ENCODE results near the gene YWHAG. TPM values are rescaled to one million over a fixed set of nuclear protein-coding genes. Genes with fewer than 3 reads are reported as not detected.

The YWHAG gene
- total and polyA plus RNA-seq, 2 of the 13 experiments (the other 11 are each of a cell fraction or from before 2014, with no cell fraction given): 36.9 to 67.5 TPM

- peak; percentile 73 for TF ChIP-seq ELF1 (CRISPR knock-in tag; IDR thresholded peaks at IDR 0.05)
- no peak for TF ChIP-seq ZBTB3 (CRISPR knock-in tag; IDR thresholded peaks at IDR 0.05; ENCODE audit: borderline replicate concordance, low read depth)
- TF ChIP-seq, protein P1, sequence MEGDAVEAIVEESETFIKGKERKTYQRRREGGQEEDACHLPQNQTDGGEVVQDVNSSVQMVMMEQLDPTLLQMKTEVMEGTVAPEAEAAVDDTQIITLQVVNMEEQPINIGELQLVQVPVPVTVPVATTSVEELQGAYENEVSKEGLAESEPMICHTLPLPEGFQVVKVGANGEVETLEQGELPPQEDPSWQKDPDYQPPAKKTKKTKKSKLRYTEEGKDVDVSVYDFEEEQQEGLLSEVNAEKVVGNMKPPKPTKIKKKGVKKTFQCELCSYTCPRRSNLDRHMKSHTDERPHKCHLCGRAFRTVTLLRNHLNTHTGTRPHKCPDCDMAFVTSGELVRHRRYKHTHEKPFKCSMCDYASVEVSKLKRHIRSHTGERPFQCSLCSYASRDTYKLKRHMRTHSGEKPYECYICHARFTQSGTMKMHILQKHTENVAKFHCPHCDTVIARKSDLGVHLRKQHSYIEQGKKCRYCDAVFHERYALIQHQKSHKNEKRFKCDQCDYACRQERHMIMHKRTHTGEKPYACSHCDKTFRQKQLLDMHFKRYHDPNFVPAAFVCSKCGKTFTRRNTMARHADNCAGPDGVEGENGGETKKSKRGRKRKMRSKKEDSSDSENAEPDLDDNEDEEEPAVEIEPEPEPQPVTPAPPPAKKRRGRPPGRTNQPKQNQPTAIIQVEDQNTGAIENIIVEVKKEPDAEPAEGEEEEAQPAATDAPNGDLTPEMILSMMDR (CRISPR knock-in tag; IDR thresholded peaks at IDR 0.05): no peak; the same call in 1 of the 2 replicates
- TF ChIP-seq ZMYM3 (CRISPR knock-in tag; IDR thresholded peaks at IDR 0.05): 0 out of 2 replicates have a peak, but pooled peaks have one; percentile 17
- TF ChIP-seq REPIN1 (CRISPR knock-in tag; IDR thresholded peaks at IDR 0.05; ENCODE audit: borderline replicate concordance, low read depth): no peak
- no peak for TF ChIP-seq ZNF781 (CRISPR knock-in tag; IDR thresholded peaks at IDR 0.05; ENCODE audit: borderline replicate concordance, not compliant biosample characterization)
- TF ChIP-seq IKZF5 (CRISPR knock-in tag; IDR thresholded peaks at IDR 0.05): peak; percentile 27; the same call in 1 of the 2 replicates
- no peak for TF ChIP-seq HMG20A (CRISPR knock-in tag; IDR thresholded peaks at IDR 0.05; ENCODE audit: borderline replicate concordance)
- no peak for TF ChIP-seq STAG1 (CRISPR knock-in tag; IDR thresholded peaks at IDR 0.05)
- no peak for TF ChIP-seq IKZF1 (IDR thresholded peaks at IDR 0.05)
- TF ChIP-seq, protein P2, sequence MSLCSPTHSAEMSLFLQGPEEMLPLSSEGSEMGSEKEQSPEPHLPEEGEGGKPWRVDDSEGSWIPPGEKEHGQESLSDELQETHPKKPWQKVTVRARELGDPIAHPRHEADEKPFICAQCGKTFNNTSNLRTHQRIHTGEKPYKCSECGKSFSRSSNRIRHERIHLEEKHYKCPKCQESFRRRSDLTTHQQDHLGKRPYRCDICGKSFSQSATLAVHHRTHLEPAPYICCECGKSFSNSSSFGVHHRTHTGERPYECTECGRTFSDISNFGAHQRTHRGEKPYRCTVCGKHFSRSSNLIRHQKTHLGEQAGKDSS (CRISPR knock-in tag; IDR thresholded peaks at IDR 0.05; ENCODE audit: borderline replicate concordance, low read depth): no peak
- no peak for TF ChIP-seq ZNF878 (CRISPR knock-in tag; IDR thresholded peaks at IDR 0.05)
- no peak for TF ChIP-seq GABPA (IDR thresholded peaks at IDR 0.05; ENCODE audit: low read depth, low read length)
- TF ChIP-seq GABPA (CRISPR knock-in tag; IDR thresholded peaks at IDR 0.05; ENCODE audit: low read depth): peak; percentile 63; the same call in 1 of the 2 replicates
- no peak for TF ChIP-seq ZNF335 (CRISPR knock-in tag; IDR thresholded peaks at IDR 0.05)
- peak; percentile 52 for TF ChIP-seq KAT8 (CRISPR knock-in tag; IDR thresholded peaks at IDR 0.05)
- TF ChIP-seq, protein P3, sequence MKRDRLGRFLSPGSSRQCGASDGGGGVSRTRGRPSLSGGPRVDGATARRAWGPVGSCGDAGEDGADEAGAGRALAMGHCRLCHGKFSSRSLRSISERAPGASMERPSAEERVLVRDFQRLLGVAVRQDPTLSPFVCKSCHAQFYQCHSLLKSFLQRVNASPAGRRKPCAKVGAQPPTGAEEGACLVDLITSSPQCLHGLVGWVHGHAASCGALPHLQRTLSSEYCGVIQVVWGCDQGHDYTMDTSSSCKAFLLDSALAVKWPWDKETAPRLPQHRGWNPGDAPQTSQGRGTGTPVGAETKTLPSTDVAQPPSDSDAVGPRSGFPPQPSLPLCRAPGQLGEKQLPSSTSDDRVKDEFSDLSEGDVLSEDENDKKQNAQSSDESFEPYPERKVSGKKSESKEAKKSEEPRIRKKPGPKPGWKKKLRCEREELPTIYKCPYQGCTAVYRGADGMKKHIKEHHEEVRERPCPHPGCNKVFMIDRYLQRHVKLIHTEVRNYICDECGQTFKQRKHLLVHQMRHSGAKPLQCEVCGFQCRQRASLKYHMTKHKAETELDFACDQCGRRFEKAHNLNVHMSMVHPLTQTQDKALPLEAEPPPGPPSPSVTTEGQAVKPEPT (CRISPR knock-in tag; IDR thresholded peaks at IDR 0.05; ENCODE audit: low read depth): no peak
- TF ChIP-seq TFE3 (CRISPR knock-in tag; IDR thresholded peaks at IDR 0.05): 0 out of 2 replicates have a peak, but pooled peaks have one; percentile 44
- TF ChIP-seq, protein P4, sequence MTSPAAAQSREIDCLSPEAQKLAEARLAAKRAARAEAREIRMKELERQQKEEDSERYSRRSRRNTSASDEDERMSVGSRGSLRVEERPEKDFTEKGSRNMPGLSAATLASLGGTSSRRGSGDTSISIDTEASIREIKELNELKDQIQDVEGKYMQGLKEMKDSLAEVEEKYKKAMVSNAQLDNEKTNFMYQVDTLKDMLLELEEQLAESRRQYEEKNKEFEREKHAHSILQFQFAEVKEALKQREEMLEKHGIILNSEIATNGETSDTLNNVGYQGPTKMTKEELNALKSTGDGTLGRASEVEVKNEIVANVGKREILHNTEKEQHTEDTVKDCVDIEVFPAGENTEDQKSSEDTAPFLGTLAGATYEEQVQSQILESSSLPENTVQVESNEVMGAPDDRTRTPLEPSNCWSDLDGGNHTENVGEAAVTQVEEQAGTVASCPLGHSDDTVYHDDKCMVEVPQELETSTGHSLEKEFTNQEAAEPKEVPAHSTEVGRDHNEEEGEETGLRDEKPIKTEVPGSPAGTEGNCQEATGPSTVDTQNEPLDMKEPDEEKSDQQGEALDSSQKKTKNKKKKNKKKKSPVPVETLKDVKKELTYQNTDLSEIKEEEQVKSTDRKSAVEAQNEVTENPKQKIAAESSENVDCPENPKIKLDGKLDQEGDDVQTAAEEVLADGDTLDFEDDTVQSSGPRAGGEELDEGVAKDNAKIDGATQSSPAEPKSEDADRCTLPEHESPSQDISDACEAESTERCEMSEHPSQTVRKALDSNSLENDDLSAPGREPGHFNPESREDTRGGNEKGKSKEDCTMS (CRISPR knock-in tag; conservative IDR thresholded peaks at IDR 0.05): no peak
Observed at GRCh38 chr7:76303202-76304147, 55.3 kb downstream of the YWHAG start (continued).
